Osteoblast (primary cell): ENCODE measurements around the gene PAPOLA. TPM values are rescaled to one million over a fixed set of nuclear protein-coding genes. Genes with fewer than 3 reads are reported as not detected.

Experiments
- DNase-seq: peaks from one replicate; pipeline ENCODE4 v3.0.0; 2011; ENCODE audit warnings: low spot score, mixed read lengths; ENCODE audit not compliant: insufficient read length; ENCODE audit errors: missing footprints
- H2AFZ ChIP-seq: 2 replicates; pipeline ENCODE4 v1.6.0; 2011; ENCODE audit warnings: mild to moderate bottlenecking, low read length
- H3K27ac ChIP-seq: 2 replicates; pipeline ENCODE4 v1.5.1; 2011; ENCODE audit warnings: mild to moderate bottlenecking, low read depth, low read length, moderate library complexity
- H3K27me3 ChIP-seq: 2 replicates; pipeline ENCODE4 v1.6.0; 2012; ENCODE audit warnings: mild to moderate bottlenecking, control low read depth, inconsistent platforms, low read length, moderate library complexity; ENCODE audit not compliant: insufficient read depth
- H3K36me3 ChIP-seq: 2 replicates; pipeline ENCODE4 v1.5.1; 2011; ENCODE audit warnings: mild to moderate bottlenecking, low read length, control low read depth, moderate library complexity; ENCODE audit not compliant: insufficient read depth
- H3K4me1 ChIP-seq: 2 replicates; pipeline ENCODE4 v1.5.1; 2011; ENCODE audit warnings: mild to moderate bottlenecking, low read length, control low read depth, moderate library complexity; ENCODE audit not compliant: insufficient read depth
- H3K4me2 ChIP-seq: 2 replicates; pipeline ENCODE4 v1.6.0; 2011; ENCODE audit warnings: mild to moderate bottlenecking, low read length; ENCODE audit not compliant: insufficient read depth
- H3K4me3 ChIP-seq: fragments of 200-600 bp; sonication (generic); 3 replicates; pipeline ENCODE4 v1.5.1; 2012; ENCODE audit warnings: mild to moderate bottlenecking, low read length, inconsistent platforms; ENCODE audit not compliant: insufficient read depth
- H3K79me2 ChIP-seq: 2 replicates; pipeline ENCODE4 v1.6.0; 2012; ENCODE audit warnings: mild to moderate bottlenecking, low read length, control low read depth, inconsistent platforms; ENCODE audit not compliant: insufficient read depth
- H3K9me3 ChIP-seq: 2 replicates; pipeline ENCODE4 v1.5.1; 2011; ENCODE audit warnings: low read depth, low read length, control low read depth
- H4K20me1 ChIP-seq: 2 replicates; pipeline ENCODE4 v1.6.0; 2012; ENCODE audit warnings: mild to moderate bottlenecking, low read length, control low read depth; ENCODE audit not compliant: insufficient read depth
- CTCF ChIP-seq: IDR thresholded peaks from 2 replicates; pipeline ENCODE4 v1.5.1; 2011; ENCODE audit warnings: mild to moderate bottlenecking, low read depth, low read length, moderate library complexity; ENCODE audit errors: extremely low read depth
- total RNA-seq: library from RNA; depleted of rRNA; stranded (reverse); fragments of >200 nt; gene quantifications from 2 replicates; pipeline ENCODE4 v1.2.3, GENCODE V29; 2012

Gene PAPOLA
- total RNA-seq, 1 donor = 106 TPM

GRCh38 chr14:96515731-96516130 is 13.5 kb downstream of the PAPOLA start:
- TF ChIP-seq CTCF = no peak
- Histone ChIP-seq H3K36me3 (no peaks in the 10 kb centered on the region), H2AFZ (no peak overlapping the region), H3K9me3 (no peaks in the 10 kb centered on the region), H4K20me1 (peaks cover 73% of the 10 kb centered on the region), H3K27ac (no peak overlapping the region), H3K4me3 (no peak overlapping the region), H3K79me2 (peaks cover 97% of the 10 kb centered on the region), H3K4me1 (peaks cover 3% of the 10 kb centered on the region), H3K27me3 (no peaks in the 10 kb centered on the region), H3K4me2 (no peak overlapping the region)
- DNase-seq = no peak

GRCh38 chr14:96516351-96516750 is 14.2 kb downstream of the PAPOLA start:
- Histone ChIP-seq H3K4me1 (peaks cover 3% of the 10 kb centered on the region), H3K4me2 (no peak overlapping the region), H3K27ac (no peak overlapping the region), H3K9me3 (no peaks in the 10 kb centered on the region), H3K79me2 (peaks cover 96% of the 10 kb centered on the region), H3K36me3 (peaks cover 5% of the 10 kb centered on the region), H4K20me1 (peaks cover 69% of the 10 kb centered on the region), H3K27me3 (no peaks in the 10 kb centered on the region), H2AFZ (no peak overlapping the region), H3K4me3 (no peak overlapping the region)
- TF ChIP-seq CTCF = no peak
- no peak for DNase-seq

DNA sequence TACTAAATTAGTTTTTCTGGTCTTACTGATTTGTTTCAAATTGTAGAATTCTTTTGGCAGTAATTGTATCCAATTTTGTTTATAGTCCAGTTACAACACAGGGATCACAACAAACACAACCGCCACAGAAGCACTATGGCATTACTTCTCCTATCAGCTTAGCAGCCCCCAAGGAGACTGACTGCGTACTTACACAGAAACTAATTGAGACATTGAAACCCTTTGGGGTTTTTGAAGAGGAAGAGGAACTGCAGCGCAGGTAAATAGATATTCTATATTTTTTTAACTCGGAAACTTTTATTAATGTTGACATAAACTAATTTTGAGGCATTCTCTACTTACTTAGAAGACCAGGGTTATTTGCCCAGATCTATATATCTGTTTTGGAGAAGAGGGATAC is 17.8 kb downstream of the PAPOLA start:
- no peak overlapping the region for H3K27ac ChIP-seq
- DNase-seq = no peak
- peaks cover 3% of the 10 kb centered on the region for H3K4me1 ChIP-seq
- H4K20me1 ChIP-seq = peaks cover 44% of the 10 kb centered on the region
- no peak overlapping the region for H2AFZ ChIP-seq
- no peak for TF ChIP-seq CTCF
- no peak overlapping the region for H3K4me3 ChIP-seq
- H3K27me3 ChIP-seq = no peaks in the 10 kb centered on the region
- no peak overlapping the region for H3K4me2 ChIP-seq
- no peaks in the 10 kb centered on the region for H3K9me3 ChIP-seq
- peaks cover 17% of the 10 kb centered on the region for H3K36me3 ChIP-seq
- peaks cover 86% of the 10 kb centered on the region for H3K79me2 ChIP-seq

- peaks cover 16% of the 10 kb centered on the region for H4K20me1 ChIP-seq
- no peak for DNase-seq
- H3K4me2 ChIP-seq = no peak overlapping the region
- no peak overlapping the region for H2AFZ ChIP-seq
- no peaks in the 10 kb centered on the region for H3K4me1 ChIP-seq
- H3K79me2 ChIP-seq = peaks cover 60% of the 10 kb centered on the region
- H3K27me3 ChIP-seq = no peaks in the 10 kb centered on the region
- TF ChIP-seq CTCF = no peak
- H3K27ac ChIP-seq = no peak overlapping the region
- no peak overlapping the region for H3K4me3 ChIP-seq
- peaks cover 49% of the 10 kb centered on the region for H3K36me3 ChIP-seq
- H3K9me3 ChIP-seq = no peaks in the 10 kb centered on the region
These were observed 23.3 kb downstream of the PAPOLA start for GRCh38 chr14:96525452-96525851.
